IPS-18c (cell line): ENCODE data around the gene SLC13A2.
"Not testable (repeated sequence)": the region's sequence is repeated elsewhere in the genome, so short reads cannot be mapped to it uniquely, and the experiment has no call there.

Experiments used
- H3K4me3 ChIP-seq: 2 replicates; pipeline ENCODE4 v1.7.0; 2013; ENCODE audit warnings: low read depth, mild to moderate bottlenecking, low read length, moderate library complexity; ENCODE audit not compliant: insufficient read depth
- H3K9me3 ChIP-seq: one replicate; pipeline ENCODE4 v1.6.1; 2013; ENCODE audit warnings: mild to moderate bottlenecking, low read length, moderate library complexity; ENCODE audit not compliant: control insufficient read depth, insufficient read depth

SLC13A2 gene, protein sequence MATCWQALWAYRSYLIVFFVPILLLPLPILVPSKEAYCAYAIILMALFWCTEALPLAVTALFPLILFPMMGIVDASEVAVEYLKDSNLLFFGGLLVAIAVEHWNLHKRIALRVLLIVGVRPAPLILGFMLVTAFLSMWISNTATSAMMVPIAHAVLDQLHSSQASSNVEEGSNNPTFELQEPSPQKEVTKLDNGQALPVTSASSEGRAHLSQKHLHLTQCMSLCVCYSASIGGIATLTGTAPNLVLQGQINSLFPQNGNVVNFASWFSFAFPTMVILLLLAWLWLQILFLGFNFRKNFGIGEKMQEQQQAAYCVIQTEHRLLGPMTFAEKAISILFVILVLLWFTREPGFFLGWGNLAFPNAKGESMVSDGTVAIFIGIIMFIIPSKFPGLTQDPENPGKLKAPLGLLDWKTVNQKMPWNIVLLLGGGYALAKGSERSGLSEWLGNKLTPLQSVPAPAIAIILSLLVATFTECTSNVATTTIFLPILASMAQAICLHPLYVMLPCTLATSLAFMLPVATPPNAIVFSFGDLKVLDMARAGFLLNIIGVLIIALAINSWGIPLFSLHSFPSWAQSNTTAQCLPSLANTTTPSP

DNA sequence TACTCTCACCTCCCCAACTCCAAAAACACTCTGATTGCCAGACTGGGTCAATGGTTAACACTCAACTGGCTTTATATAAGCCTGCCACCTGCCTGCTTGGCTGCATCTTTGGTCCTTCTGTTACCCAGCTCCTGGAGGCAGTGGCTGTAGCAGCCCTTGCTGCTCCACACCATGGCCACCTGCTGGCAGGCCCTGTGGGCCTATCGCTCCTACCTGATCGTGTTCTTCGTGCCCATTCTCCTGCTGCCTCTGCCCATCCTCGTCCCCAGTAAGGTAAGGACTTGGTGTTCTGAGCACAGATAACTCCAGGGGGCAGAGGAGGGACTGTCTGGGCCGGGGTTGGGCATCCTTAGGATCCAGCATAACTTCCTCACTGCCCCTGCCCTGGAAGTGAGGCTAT lies at the start of gene SLC13A2:
Gene SLC13A2 (plus strand): TSS at position 103 of the 400 bp plus-strand sequence. CDS start 69 bp downstream, at position 172.
- no peak within 1 kb of the TSS for H3K4me3 ChIP-seq
- no peaks in the 10 kb centered on the region for H3K9me3 ChIP-seq

DNA sequence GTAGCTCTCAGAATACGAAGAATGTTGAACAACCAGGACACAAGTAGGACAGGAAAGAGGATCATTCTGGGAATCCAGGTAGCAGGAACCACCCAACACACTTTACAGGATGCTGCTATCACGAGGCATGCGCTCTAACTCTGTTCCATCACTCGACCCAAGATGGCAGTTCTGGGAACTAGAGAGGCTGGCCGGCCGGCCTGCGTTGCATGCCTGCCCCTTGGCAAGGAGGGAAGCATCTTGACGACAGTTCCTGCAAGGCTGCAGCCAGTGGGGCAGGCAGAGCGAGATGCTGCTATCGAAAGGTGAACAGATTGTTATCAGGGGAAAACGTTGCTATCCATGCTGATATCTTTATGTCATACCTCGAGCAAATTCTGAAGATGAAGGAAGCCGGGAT lies 48.2 kb upstream of the SLC13A2 start:
- H3K9me3 ChIP-seq, result no peaks in the 10 kb centered on the region
- H3K4me3 ChIP-seq, result no peak overlapping the region

DNA sequence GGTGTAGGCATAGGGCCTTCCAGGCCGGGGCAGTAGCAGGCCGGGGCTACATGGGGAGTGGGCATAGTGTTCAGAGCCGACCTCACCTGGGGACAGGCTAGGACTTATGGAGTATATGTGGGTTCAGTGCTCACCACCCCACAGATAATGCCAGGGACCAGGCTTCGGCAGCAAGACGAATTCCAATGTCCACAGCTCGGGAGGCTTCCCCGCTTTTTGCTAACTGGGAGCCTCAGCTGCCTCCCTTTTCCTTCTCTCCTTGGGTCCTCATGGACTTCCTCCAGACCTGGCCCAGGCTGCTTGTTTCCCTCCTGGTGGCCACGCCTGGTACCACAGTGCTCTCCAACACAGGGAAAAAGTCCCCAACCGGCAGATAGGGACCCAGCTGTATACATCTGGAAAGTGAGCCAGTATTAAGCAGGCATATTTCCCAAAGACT lies 47.3 kb upstream of the SLC13A2 start:
- no peak overlapping the region for H3K4me3 ChIP-seq
- no peaks in the 10 kb centered on the region for H3K9me3 ChIP-seq

DNA sequence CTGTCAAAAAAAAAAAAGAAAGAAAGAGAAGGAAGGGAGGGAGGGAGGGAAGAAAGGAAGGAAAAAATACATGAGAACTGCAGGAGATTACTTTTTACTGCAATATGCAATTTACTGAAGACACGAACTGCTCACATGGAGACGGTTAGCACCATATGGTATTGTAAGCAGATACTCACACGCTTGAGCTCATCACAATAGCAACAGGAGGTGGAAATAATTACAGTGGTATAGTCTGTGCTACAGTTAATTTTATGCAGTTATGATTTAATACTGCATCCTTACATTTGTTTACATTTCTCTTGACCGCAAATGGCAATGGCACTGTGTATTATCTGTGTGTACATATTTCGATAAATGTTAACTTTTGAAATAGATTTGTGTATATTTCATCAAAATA lies 46.1 kb upstream of the SLC13A2 start:
- H3K9me3 ChIP-seq, result no peaks in the 10 kb centered on the region

DNA sequence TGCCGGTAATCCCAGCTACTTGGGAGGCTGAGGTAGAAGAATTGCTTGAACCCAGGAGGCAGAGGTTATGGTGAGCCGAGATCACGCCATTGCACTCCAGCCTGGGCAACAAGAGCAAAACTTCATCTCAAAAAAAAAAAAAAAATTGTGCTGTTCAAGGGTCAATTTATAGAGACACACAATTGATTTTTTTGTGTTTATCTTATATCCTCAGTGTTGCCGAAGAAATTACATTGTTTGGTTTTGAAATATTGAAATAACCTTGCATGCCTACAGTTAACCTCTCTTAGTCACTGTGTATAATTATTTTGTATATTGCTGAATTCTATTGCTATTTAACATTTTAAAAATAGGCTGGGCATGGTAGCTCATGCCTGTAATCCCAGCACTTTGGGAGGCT lies 45.5 kb upstream of the SLC13A2 start:
- not testable (repeated sequence) for H3K9me3 ChIP-seq, H3K4me3 ChIP-seq

More for the DNA sequence above, 46.1 kb upstream of the SLC13A2 start:
- H3K4me3 ChIP-seq, result no peak overlapping the region

DNA sequence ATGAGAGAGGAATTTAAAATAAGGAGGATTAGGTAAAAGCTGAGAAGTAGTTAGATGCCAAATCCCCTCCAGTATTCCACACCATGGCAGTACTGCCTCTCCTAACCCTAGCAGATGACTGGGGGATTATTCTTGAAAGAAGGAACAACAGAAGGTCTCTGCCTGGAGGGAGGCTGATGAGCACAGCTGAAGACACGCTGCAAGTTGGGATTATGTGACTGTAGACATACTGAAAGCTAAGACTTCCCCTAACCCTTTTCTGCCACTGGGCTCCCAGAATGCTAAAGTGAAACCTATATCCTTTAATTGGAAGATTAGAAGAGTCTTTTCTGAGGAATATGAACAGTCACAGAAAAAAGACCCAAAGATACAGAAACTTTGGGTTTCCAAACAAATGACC lies 39.7 kb upstream of the SLC13A2 start:
- no peaks in the 10 kb centered on the region for H3K9me3 ChIP-seq
- H3K4me3 ChIP-seq, result no peak overlapping the region

DNA sequence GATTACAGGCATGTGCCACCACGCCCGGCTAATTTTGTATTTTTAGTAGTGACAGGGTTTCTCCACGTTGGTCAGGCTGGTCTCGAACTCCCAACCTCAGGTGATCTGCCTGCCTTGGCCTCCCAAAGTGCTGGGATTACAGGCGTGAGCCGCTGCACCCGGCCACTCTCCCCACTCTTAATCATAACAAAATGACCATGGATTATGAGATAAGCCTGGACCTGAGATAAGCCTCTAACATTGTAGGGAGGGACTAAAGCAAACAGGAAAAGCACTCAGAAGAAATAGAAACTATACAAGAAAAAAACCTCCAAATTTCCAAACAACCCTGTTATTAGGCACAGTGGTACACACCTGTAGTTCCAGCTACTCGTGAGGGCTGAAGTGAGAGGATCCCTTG lies 39.1 kb upstream of the SLC13A2 start:
- H3K4me3 ChIP-seq, H3K9me3 ChIP-seq: not testable (repeated sequence)

DNA sequence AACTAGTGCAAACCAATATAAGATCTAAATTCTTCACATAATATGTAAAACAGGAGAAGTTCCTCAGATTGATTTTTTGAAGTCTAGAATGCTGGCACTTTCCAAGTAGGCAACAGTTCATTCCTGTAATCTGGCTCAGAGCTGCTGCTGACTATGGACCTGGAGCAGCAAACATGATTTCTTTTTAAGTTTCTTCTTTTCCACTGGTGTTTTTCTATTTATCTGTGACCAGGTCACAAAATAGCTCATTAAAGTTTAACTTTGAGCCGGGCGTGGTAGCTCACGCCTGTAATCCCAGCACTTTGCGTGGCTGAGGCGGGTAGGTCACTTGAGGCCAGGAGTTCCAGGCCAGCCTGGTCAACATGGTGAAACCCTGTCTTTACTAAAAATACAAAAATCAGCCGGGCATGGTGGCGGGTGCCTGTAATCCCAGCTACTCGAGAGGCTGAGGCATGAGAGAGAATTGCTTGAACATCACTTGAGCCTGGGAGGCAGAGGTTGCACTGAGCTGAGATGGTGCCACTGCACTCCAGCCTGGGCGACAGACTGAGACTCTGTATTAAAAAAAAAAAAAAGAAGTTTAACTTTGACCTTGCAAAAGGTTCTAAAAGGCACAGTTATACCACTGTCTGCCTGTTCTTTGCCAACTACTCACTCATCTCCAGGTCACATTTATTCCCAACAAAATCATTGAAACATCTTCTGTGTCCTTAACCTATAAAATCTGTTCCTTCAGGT lies 29.4 kb upstream of the SLC13A2 start:
- no peaks in the 10 kb centered on the region for H3K9me3 ChIP-seq
- no peak overlapping the region for H3K4me3 ChIP-seq

DNA sequence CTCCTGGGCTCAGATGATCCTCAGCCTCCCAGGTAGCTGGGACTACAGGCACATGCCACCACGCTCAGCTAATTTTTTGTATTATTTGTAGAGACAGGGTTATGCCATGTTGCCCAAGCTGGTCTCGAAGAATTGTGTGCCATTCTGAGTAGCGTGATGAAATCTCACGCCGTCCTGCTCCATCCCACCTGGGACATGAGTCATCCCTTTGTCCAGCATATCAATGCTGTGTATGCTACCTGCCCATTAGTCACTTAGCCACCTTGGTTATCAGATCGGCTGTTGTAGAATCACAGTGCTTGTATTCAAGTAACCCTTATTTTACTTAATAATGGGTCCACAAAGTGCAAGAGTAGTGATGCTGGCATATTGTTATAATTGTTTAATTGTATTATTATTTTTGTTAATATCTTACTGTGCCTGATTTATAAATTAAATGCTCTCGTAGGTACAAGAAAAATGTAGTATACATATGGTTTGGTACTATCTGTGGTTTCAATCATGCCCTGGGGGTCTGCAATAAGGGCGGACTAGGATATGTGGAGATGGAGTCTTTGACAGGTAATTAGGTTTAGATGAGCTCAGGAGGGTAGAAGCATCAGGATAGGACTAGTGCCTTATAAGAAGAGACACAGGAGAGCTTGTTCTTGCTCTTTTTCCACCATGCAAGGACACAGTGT lies 26.6 kb upstream of the SLC13A2 start:
- no peak overlapping the region for H3K4me3 ChIP-seq
- no peaks in the 10 kb centered on the region for H3K9me3 ChIP-seq

DNA sequence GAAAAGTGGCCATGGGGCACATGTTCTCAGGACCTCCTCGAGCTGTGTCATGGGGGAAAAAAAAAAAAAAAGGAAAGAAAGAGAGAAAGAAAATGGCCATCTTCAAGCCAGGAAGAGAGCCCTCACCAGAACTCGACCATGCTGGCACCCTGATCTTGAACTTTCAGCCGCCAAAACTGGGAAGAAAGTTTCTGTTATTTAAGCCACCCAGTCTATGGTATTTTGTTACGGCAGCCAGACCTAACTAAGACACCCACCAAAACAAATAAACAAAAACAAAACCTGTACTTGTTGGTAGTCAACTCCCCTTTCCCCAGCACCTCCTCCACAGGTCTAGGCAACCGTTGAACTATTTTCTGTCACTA lies 26.1 kb upstream of the SLC13A2 start:
- Histone ChIP-seq H3K9me3 (no peaks in the 10 kb centered on the region), H3K4me3 (no peak overlapping the region)

DNA sequence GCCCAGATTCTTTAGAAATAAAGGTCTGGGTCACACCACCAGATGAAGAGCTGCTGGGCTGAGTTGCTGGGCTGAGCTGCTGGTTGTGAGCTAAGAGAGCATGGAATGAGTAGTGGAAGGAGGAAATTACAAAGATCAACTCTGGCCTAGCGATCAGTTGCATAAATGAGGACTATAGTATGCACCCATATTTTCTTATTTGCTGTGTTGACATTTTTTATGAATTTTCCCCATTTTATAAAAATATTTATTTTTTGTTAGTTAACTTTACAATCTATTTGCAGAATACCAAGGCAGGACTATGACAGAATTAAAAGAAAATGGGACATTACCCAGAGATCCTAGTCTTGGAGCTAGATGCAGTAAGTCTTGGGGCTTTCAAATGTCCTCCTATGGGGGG lies 23.6 kb upstream of the SLC13A2 start:
- Histone ChIP-seq H3K4me3 (no peak overlapping the region), H3K9me3 (no peaks in the 10 kb centered on the region)

DNA sequence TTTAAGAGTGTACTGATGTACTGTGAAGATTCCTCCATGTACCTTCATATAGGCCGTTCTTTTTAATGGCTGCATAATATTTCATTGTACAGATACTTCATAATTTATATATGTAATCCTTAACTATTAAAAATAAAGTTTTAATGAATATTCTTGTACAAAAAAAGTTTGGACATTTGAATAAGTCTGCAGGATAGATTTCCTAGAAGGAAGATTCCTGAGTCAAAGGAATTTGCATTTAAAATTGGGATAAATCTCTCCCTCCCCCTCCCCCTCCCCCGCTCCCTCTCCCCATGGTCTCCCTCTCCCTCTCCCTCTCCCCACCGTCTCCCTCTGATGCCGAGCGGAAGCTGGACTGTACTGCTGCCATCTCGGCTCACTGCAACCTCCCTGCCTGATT lies 15.6 kb upstream of the SLC13A2 start:
- no peak overlapping the region for H3K4me3 ChIP-seq
- H3K9me3 ChIP-seq, result peaks cover 2% of the 10 kb centered on the region

DNA sequence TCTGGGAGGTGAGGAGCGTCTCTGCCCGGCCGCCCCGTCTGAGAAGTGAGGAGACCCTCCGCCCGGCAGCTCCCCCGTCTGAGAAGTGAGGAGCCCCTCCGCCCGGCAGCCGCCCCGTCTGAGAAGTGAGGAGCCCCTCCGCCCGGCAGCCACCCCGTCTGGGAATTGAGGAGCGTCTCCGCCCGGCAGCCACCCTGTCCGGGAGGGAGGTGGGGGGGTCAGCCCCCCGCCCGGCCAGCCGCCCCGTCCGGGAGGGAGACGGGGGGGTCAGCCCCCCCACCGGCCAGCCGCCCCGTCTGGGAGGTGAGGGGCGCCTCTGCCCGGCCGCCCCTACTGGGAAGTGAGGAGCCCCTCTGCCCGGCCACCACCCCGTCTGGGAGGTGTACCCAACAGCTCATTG lies 14.6 kb upstream of the SLC13A2 start:
- H3K9me3 ChIP-seq, H3K4me3 ChIP-seq: not testable (repeated sequence)

DNA sequence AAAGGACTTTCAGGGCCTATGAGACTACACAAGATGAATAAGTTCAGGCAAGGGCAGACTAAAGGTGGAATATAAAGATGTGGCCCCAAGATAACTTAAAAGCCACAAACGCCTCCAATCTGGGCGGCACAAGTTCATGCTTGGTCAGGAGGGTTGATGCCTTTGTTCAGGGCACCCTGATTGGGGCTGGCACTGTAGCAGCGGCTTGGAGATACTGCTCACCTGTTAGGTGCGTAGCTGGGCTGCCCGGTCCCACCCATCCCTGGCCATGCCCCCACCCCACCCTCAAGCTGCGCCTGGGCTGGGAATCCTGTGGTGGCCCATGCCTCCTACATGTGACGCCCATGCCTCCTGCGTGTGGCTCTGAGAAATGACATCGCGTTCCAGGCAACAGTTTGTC lies 12.5 kb upstream of the SLC13A2 start:
- Histone ChIP-seq H3K9me3 (peaks cover 2% of the 10 kb centered on the region), H3K4me3 (no peak overlapping the region)

DNA sequence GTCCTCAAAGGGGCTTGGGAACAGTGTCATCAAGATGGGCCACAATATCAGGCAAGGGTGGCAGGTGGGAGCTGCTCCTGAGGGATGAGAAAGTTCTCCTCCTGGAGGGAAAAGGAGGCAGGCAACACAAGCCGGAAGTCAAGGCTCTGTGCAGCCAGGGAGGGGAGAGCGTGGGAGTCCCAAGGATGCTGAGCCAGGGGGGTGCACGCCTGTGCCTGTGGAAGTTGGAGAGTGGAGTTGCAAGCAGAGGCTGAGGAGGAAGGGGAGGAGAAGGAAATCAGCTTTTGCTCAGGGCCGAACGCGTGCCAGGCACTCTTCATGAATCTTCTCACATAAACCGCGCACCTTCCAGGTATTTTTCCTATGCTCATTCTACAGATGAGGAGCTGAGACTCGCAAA lies 7.4 kb upstream of the SLC13A2 start:
- no peak overlapping the region for H3K4me3 ChIP-seq

DNA sequence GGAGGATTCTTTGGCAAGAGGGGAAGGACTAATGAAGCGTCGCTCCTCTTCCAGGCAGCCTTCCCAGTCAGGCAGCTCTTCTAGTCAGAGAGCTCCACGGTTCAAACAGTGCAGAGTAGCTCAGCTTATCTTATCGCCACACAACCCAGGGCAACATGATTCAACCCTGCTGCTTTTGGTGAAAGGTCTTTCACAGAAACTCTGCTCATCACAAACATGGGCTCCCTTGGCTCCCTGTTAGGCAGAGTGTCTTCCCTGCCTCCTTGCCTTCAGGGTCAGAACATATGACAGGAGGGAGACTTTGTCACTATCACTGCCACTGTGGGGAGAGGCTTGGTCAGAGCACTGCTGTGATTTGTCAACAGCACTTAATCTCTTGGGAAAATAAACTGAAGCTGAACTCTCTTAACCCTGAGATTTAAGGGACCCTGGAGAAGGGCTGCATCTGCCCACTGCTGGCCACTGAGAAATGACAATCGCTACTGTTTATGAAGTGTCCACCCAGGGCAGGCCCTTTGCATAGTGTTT lies 6.9 kb upstream of the SLC13A2 start:
- no peak overlapping the region for H3K4me3 ChIP-seq
- H3K9me3 ChIP-seq, result no peaks in the 10 kb centered on the region

More for the DNA sequence above, 7.4 kb upstream of the SLC13A2 start:
- H3K9me3 ChIP-seq, result no peaks in the 10 kb centered on the region

DNA sequence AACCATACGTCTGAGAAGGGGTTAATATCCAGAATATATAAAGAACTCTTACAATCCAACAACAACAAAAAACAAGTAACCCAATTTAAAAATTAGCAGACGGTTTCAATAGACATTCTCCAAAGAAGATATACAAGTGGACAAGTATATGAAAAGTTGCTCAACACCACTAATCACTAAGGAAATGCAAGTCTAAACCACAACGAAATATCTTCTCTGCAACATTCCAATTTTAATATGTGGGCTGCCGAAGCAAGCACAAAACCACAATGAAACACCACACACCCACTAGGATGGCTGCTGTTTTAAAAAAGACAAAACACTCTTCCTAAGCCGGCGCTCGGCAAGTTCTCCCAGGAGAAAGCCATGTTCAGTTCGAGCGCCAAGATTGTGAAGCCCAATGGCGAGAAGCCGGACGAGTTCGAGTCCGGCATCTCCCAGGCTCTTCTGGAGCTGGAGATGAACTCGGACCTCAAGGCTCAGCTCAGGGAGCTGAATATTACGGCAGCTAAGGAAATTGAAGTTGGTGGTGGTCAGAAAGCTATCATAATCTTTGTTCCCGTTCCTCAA lies 5.9 kb upstream of the SLC13A2 start:
- no peaks in the 10 kb centered on the region for H3K9me3 ChIP-seq

More for the DNA sequence above, 5.9 kb upstream of the SLC13A2 start:
- no peak overlapping the region for H3K4me3 ChIP-seq
